HepG2 (cell line): ENCODE measurements around the gene C16orf90. TPM values are rescaled to one million over a fixed set of nuclear protein-coding genes. Genes with fewer than 3 reads are reported as not detected.

ENCODE experiments used
- ATAC-seq: fragments of 200-7000 bp; cut with Tn5 transposase; 3 replicates; pipeline ENCODE4 v1.9.1; 2020; ENCODE audit warnings: mild to moderate bottlenecking, moderate library complexity
- BruUV-seq: library from RNA; stranded (reverse); fragments of 400-500 nt; replicated peaks from 2 replicates; lab custom pipeline; 2021; lab: Mats Ljungman, UMichigan
- CTCF ChIA-PET: fragments of 300-600 bp; formaldehyde crosslinking; extraction: SDS; loops from one replicate; lab custom pipeline; 2021; ENCODE audit warnings: low total read pairs, inconsistent platforms, low intra/inter-chr PET ratio; lab: Yijun Ruan, JAX
- POLR2A ChIA-PET: fragments of 350-600 bp; sonication (Branson Sonifier 250); formaldehyde crosslinking; loops from one replicate; lab custom pipeline; 2020; ENCODE audit warnings: antibody characterized with exemption, inconsistent platforms; lab: Yijun Ruan, JAX
- DNase-seq: peaks from one replicate; pipeline ENCODE4 v3.0.0-alpha.2; 2015; ENCODE audit warnings: low spot score
- FAIRE-seq: peaks from 3 replicates; lab custom pipeline; 2011; peaks lifted over from hg19 to GRCh38; lab: Jason Lieb, UNC
- H2AFZ ChIP-seq: one replicate; pipeline ENCODE4 v1.6.1; 2011; ENCODE audit warnings: low read length, inconsistent platforms
- H3K27ac ChIP-seq: fragments of 300-600 bp; 3 replicates; pipeline ENCODE4 v1.8.0; 2011; ENCODE audit warnings: mixed run types, mild to moderate bottlenecking, mixed read lengths, low read length, inconsistent platforms; ENCODE audit not compliant: insufficient read depth; ENCODE audit errors: extremely low read length
- H3K27me3 ChIP-seq, 2 experiments: fragments of 200-600 bp in 1 of 2; 2 replicates in 1 of 2; 3 replicates in 1 of 2; pipeline versions ENCODE4 v1.6.0 to v1.8.0; 2011; ENCODE audit warnings: low read length in 2 of 2, mild to moderate bottlenecking in 2 of 2, moderate library complexity in 2 of 2, inconsistent platforms in 1 of 2; ENCODE audit not compliant: insufficient read depth in 2 of 2, control insufficient read depth in 1 of 2
- H3K36me3 ChIP-seq, 2 experiments: fragments of 200-600 bp in 1 of 2; replicated peaks in 1 of 2; 2 replicates in 1 of 2; 3 replicates in 1 of 2; pipeline versions ENCODE4 v1.5.1 to v1.8.0; 2011; ENCODE audit warnings: low read length in 2 of 2, inconsistent platforms in 1 of 2; ENCODE audit not compliant: insufficient read depth in 2 of 2, control insufficient read depth in 1 of 2
- H3K4me1 ChIP-seq: 2 replicates; pipeline ENCODE4 v1.5.1; 2012; ENCODE audit warnings: low read length, inconsistent platforms; ENCODE audit not compliant: insufficient read depth
- H3K4me2 ChIP-seq: 2 replicates; pipeline ENCODE4 v1.6.0; 2011; ENCODE audit warnings: low read depth, low read length, inconsistent platforms
- H3K4me3 ChIP-seq, 3 experiments: fragments of 200-600 bp in 1 of 3; sonication (generic), shearing (Covaris generic) in 1 of 3; replicated peaks in 1 of 3; 2 replicates each; pipeline ENCODE4 v1.5.1; 2011 to 2016; ENCODE audit warnings: low read length in 3 of 3, inconsistent platforms in 2 of 3, low read depth in 2 of 3, mild to moderate bottlenecking in 2 of 3, control low read depth in 1 of 3, mixed read lengths in 1 of 3; ENCODE audit not compliant: insufficient read depth in 1 of 3
- H3K79me2 ChIP-seq: one replicate; pipeline ENCODE4 v1.6.1; 2011; ENCODE audit warnings: low read length, inconsistent platforms; ENCODE audit not compliant: insufficient read depth
- H3K9ac ChIP-seq: 2 replicates; pipeline ENCODE4 v1.6.0; 2011; ENCODE audit warnings: mild to moderate bottlenecking, low read depth, low read length, inconsistent platforms; ENCODE audit not compliant: insufficient read depth
- H3K9me3 ChIP-seq: 2 replicates; pipeline ENCODE4 v1.5.1; 2012; ENCODE audit warnings: mild to moderate bottlenecking, low read length
- H4K20me1 ChIP-seq: 2 replicates; pipeline ENCODE4 v1.6.0; 2011; ENCODE audit warnings: inconsistent platforms, mild to moderate bottlenecking, low read length, moderate library complexity; ENCODE audit not compliant: insufficient read depth
- ARNTL ChIP-seq: sonication (generic); formaldehyde crosslinking; IDR thresholded peaks from 2 replicates; pipeline ENCODE4 v1.4.0; 2020; ENCODE audit warnings: mild to moderate bottlenecking, missing genetic modification reagents
- HOXA3 ChIP-seq: sonication (generic); formaldehyde crosslinking; IDR thresholded peaks from 2 replicates; pipeline ENCODE4 v1.5.0; 2020; ENCODE audit warnings: missing genetic modification reagents
- SRY ChIP-seq: sonication (generic); formaldehyde crosslinking; IDR thresholded peaks from 2 replicates; pipeline ENCODE4 v1.8.0; 2022; ENCODE audit warnings: mild to moderate bottlenecking, missing genetic modification reagents
- ZFP62 ChIP-seq: sonication (generic); formaldehyde crosslinking; IDR thresholded peaks from 2 replicates; pipeline ENCODE4 v1.4.0; 2020; ENCODE audit warnings: missing genetic modification reagents
- ZSCAN9 ChIP-seq: IDR thresholded peaks from 2 replicates; pipeline ENCODE4 v1.6.1; 2016; ENCODE audit warnings: borderline replicate concordance
- WGBS: methylation state at CpG from one replicate; pipeline ENCODE4 v1.1.6; 2017; ENCODE audit warnings: low lambda C conversion rate; 5-methylcytosine and 5-hydroxymethylcytosine counted together
- in situ Hi-C: cut with HindIII; loops from 2 replicates; pipeline ENCODE4 v1.10.0; 2017; ENCODE audit warnings: low pct_unique_long_range_greater_than_20kb; ENCODE audit not compliant: extremely low pct_ligation_motif_present
- intact Hi-C: fragments of 100-400 bp; cut with micrococcal nuclease; formaldehyde crosslinking; loops from one replicate; pipeline ENCODE4 v1.10.0; 2022; ENCODE audit not compliant: unreplicated experiment
- polyA plus RNA-seq, 8 experiments: library from polyadenylated mRNA; depleted of rRNA in 3 of 8; stranded (reverse) in 7 of 8; unstranded in 1 of 8; fragments of >200 nt; fragmentation: Illumina TruSeq in 4 of 8; extraction: Trizol in 4 of 8; gene quantifications; 2 replicates each; pipeline versions ENCODE4 v1.2.1 to v1.2.3, GENCODE V29; 2011 to 2016; ENCODE audit warnings: low read depth in 4 of 8, missing spikeins in 1 of 8, mixed read lengths in 1 of 8; ENCODE audit not compliant: insufficient read depth in 1 of 8
- total RNA-seq, 5 experiments: library from RNA; depleted of rRNA; stranded (reverse); fragments of >200 nt; fragmentation: Illumina TruSeq; extraction: Trizol; gene quantifications; 2 replicates each; pipeline ENCODE4 v1.2.3, GENCODE V29; 2016; ENCODE audit warnings: low read depth in 1 of 5
- TF ChIP-seq, protein P1 (sequence below): sonication (generic); formaldehyde crosslinking; IDR thresholded peaks from 2 replicates; pipeline ENCODE4 v1.5.1; 2020; ENCODE audit warnings: mild to moderate bottlenecking, missing genetic modification reagents

Gene C16orf90
- total and polyA plus RNA-seq, 2 of the 13 experiments (the other 11 are each of a cell fraction or from before 2014, with no cell fraction given), result not detected

DNA sequence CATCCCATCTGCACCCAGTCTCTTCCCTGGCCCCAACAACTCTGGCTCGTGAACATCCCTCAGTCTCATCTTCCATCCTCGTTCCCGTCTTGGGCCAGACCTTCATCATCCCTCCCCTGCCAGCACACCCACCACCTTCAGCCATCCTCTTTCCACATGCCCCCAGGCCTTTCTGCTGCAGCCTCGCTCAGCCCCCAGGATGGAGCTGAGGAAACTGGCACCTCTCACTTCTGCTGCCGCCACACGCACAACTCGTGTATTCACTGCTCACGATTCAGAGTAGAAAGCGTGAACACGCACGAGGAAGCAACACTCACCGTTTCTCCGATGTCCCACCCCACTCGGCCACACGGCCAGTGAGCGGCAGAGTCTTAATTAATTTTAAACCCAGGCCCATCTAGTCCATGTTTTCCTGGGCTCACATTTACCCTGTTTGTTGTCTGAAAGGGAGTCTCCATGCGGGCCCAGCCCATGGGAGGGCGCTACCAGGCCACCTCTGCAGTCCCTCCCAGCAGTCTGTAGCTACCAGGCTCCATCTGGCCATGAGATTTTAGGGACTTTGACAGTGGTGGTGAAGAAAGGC, 12.5 kb downstream of the C16orf90 start:
- ATAC-seq, result no peak
- Histone ChIP-seq H3K4me3 (no peak overlapping the region), H3K4me1 (peaks cover 17% of the 10 kb centered on the region), H2AFZ (no peak overlapping the region), H4K20me1 (peaks cover 10% of the 10 kb centered on the region; the same call in 1 of the 2 replicates), H3K9ac (no peak overlapping the region), H3K27me3 (no peaks in the 10 kb centered on the region)
- no peak for TF ChIP-seq SRY (CRISPR knock-in tag)
- TF ChIP-seq HOXA3 (CRISPR knock-in tag), result no peak
- TF ChIP-seq ARNTL (CRISPR knock-in tag), result no peak
- no peak for TF ChIP-seq ZFP62 (CRISPR knock-in tag)
- TF ChIP-seq, protein P1, sequence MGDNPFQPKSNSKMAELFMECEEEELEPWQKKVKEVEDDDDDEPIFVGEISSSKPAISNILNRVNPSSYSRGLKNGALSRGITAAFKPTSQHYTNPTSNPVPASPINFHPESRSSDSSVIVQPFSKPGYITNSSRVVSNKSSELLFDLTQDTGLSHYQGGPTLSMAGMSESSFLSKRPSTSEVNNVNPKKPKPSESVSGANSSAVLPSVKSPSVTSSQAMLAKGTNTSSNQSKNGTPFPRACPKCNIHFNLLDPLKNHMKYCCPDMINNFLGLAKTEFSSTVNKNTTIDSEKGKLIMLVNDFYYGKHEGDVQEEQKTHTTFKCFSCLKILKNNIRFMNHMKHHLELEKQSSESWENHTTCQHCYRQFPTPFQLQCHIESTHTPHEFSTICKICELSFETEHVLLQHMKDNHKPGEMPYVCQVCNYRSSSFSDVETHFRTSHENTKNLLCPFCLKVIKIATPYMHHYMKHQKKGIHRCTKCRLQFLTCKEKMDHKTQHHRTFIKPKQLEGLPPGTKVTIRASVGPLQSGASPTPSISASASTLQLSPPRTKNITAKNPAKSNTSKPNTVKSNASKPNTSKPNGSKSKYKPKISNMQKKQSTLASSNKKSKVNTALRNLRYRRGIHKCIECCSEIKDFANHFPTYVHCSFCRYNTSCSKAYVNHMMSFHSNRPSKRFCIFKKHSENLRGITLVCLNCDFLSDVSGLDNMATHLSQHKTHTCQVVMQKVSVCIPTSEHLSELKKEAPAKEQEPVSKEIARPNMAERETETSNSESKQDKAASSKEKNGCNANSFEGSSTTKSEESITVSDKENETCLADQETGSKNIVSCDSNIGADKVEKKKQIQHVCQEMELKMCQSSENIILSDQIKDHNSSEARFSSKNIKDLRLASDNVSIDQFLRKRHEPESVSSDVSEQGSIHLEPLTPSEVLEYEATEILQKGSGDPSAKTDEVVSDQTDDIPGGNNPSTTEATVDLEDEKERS (CRISPR knock-in tag), result no peak
- TF ChIP-seq ZSCAN9 (CRISPR knock-in tag), result no peak
- TF ChIP-seq, all 625 proteins: peak for 0
- 96% methylated on average over 18 of the region's 18 CpGs for WGBS
- BruUV-seq, result no TSS peak
- ChIA-PET CTCF (no interaction called here), POLR2A (no interaction called here)
- FAIRE-seq (no peak), DNase-seq (no peak)
- Histone ChIP-seq H3K79me2 (peaks cover 21% of the 10 kb centered on the region), H3K27ac (no peak overlapping the region), H3K4me2 (no peak overlapping the region), H3K36me3 (peaks cover 39 to 73% of the 10 kb centered on the region in 2 experiments), H3K9me3 (no peaks in the 10 kb centered on the region)
- in situ Hi-C loops, result no loop called here
- intact Hi-C loops, result no loop called here
